Spleen (tissue), 11 donors: Measurements from ENCODE around the gene GAL3ST2. TPM values are rescaled to one million over a fixed set of nuclear protein-coding genes. Genes with fewer than 3 reads are reported as not detected.
A peak's percentile ranks its signal among the peaks of the same experiment; 100 is the strongest.

Source experiments
- DNase-seq: peaks from one replicate; pipeline ENCODE4 v3.0.0-alpha.2; 2020
- H3K27ac ChIP-seq, 8 donors: fragments of 200-600 bp; sonication (generic) in 7 of 8; 1 replicate in 4 of 8; 2 replicates in 4 of 8; pipeline versions ENCODE4 v1.5.0 to v1.8.0; 2016 to 2021; ENCODE audit warnings: inconsistent platforms in 4 of 8, mild to moderate bottlenecking in 4 of 8, moderate library complexity in 1 of 8
- H3K27me3 ChIP-seq, 7 donors: fragments of 200-600 bp; sonication (generic) in 6 of 7; replicated peaks in 1 of 7; 1 replicate in 4 of 7; 2 replicates in 3 of 7; pipeline versions ENCODE4 v1.5.0 to v1.8.0; 2016 to 2021; ENCODE audit warnings: inconsistent platforms in 3 of 7, mild to moderate bottlenecking in 1 of 7
- H3K36me3 ChIP-seq, 6 donors: fragments of 200-600 bp; sonication (generic) in 5 of 6; 1 replicate in 4 of 6; 2 replicates in 2 of 6; pipeline versions ENCODE4 v1.5.0 to v1.8.0; 2016 to 2021; ENCODE audit warnings: inconsistent platforms in 2 of 6
- H3K4me1 ChIP-seq, 6 donors: fragments of 200-600 bp; sonication (generic) in 5 of 6; 1 replicate in 3 of 6; 2 replicates in 3 of 6; pipeline versions ENCODE4 v1.5.0 to v1.8.0; 2016 to 2021; ENCODE audit warnings: inconsistent platforms in 3 of 6
- H3K4me3 ChIP-seq, 8 donors: fragments of 200-600 bp; sonication (generic) in 7 of 8; 1 replicate in 4 of 8; 2 replicates in 4 of 8; pipeline versions ENCODE4 v1.5.0 to v1.8.0; 2016 to 2021; ENCODE audit warnings: inconsistent platforms in 4 of 8, mild to moderate bottlenecking in 4 of 8, moderate library complexity in 2 of 8
- H3K9me3 ChIP-seq, 8 donors: fragments of 200-600 bp; sonication (generic) in 7 of 8; 1 replicate in 4 of 8; 2 replicates in 4 of 8; pipeline versions ENCODE4 v1.5.0 to v1.8.0; 2016 to 2021; ENCODE audit warnings: inconsistent platforms in 4 of 8
- POLR2A ChIP-seq, 3 donors: fragments of 450-650 bp; IDR thresholded peaks; one replicate each; pipeline ENCODE4 v1.5.1; 2017; ENCODE audit warnings: antibody characterized with exemption in 3 of 3, mild to moderate bottlenecking in 1 of 3
- POLR2AphosphoS5 ChIP-seq, 3 donors: sonication (generic); formaldehyde crosslinking; IDR thresholded peaks; one replicate each; pipeline ENCODE4 v1.5.1; 2017; ENCODE audit warnings: antibody characterized with exemption in 3 of 3
- WGBS, 5 donors: extraction: QIAGEN DNeasy Blood & Tissue Kit in 3 of 5; methylation state at CpG; one replicate each; pipeline versions ENCODE4 v1.1.5 to v1.1.7; 2013 to 2018; 5-methylcytosine and 5-hydroxymethylcytosine counted together
- intact Hi-C: fragments of 100-400 bp; cut with DNase I; formaldehyde crosslinking; loops from one replicate; pipeline ENCODE4 v1.15.0; 2023; ENCODE audit warnings: low total_unique reads
- polyA plus RNA-seq, 3 donors: library from polyadenylated mRNA; stranded (reverse); fragments of 200-250 nt; gene quantifications; one replicate each; pipeline ENCODE4 v1.2.1, GENCODE V29; 2013
- total RNA-seq, 7 donors: library from RNA; depleted of rRNA in 3 of 7; stranded (reverse); fragments of >200 nt in 3 of 7; fragmentation: NEBNext Ultra II Directional in 4 of 7; extraction: Animal tissue kit (Norgen Biotek cat#: 25700) in 4 of 7; gene quantifications; one replicate each; pipeline versions ENCODE4 v1.1.0 to v1.2.1, GENCODE V29; 2016 to 2021
- TF ChIP-seq, protein P1 (sequence below), 11 experiments: fragments of 200-600 bp in 7 of 11; fragments of 450-650 bp in 4 of 11; sonication (generic) in 4 of 11; IDR thresholded peaks in 8 of 11; conservative IDR thresholded peaks in 3 of 11; 1 replicate in 7 of 11; 2 replicates in 4 of 11; pipeline versions ENCODE4 v1.4.0 to v1.8.0; 2016 to 2021; ENCODE audit warnings: antibody characterized with exemption in 11 of 11, inconsistent platforms in 4 of 11, mild to moderate bottlenecking in 1 of 11
- donor health status: healthy with polysubstance abuse.
- donor health status: DM: no; HTN: no; CAD: no; lungs with moderate emphysema.
- donor health status: DM: no; HTN: no; CAD: no.
- donor health status: Bipolar disorder and iron deficiency.
- donor health status: healthy.
- donor health status: DM: no; HTN: no; CAD: no.
- donor health status: DM: yes; HTN: yes; CAD: no.

Gene GAL3ST2
- total and polyA plus RNA-seq, 10 donors: 0.25 to 0.85 TPM; not detected in 8

GRCh38 chr2:241797441-241798080, 20.9 kb downstream of the GAL3ST2 start:
- TF ChIP-seq POLR2AphosphoS5 (IDR thresholded peaks at IDR 0.05): no peak
- TF ChIP-seq, protein P1, sequence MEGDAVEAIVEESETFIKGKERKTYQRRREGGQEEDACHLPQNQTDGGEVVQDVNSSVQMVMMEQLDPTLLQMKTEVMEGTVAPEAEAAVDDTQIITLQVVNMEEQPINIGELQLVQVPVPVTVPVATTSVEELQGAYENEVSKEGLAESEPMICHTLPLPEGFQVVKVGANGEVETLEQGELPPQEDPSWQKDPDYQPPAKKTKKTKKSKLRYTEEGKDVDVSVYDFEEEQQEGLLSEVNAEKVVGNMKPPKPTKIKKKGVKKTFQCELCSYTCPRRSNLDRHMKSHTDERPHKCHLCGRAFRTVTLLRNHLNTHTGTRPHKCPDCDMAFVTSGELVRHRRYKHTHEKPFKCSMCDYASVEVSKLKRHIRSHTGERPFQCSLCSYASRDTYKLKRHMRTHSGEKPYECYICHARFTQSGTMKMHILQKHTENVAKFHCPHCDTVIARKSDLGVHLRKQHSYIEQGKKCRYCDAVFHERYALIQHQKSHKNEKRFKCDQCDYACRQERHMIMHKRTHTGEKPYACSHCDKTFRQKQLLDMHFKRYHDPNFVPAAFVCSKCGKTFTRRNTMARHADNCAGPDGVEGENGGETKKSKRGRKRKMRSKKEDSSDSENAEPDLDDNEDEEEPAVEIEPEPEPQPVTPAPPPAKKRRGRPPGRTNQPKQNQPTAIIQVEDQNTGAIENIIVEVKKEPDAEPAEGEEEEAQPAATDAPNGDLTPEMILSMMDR (IDR thresholded peaks at IDR 0.05 in 8 of 11, conservative IDR thresholded peaks at IDR 0.05 in 3 of 11): no peak
- 83 to 90% (median 85%) methylated on average over 15 to 19 of the region's 19 CpGs for WGBS, 5 donors
- Histone ChIP-seq H3K27ac (no peak overlapping the region), H3K4me1 (peaks cover 0 to under 1% (median 0%) of the 10 kb centered on the region in 6 donors), H3K27me3 (peaks cover 0 to 9% (median 0%) of the 10 kb centered on the region in 7 donors), H3K9me3 (no peaks in the 10 kb centered on the region), H3K4me3 (no peak overlapping the region), H3K36me3 (no peaks in the 10 kb centered on the region)
- intact Hi-C loops: no loop called here
- peak; percentile 62 for DNase-seq

- WGBS, 5 donors: 82 to 89% (median 86%) methylated on average over 5 to 14 of the region's 14 CpGs
- peaks cover 0 to 15% (median 6%) of the 10 kb centered on the region in 7 donors for H3K27me3 ChIP-seq
- DNase-seq: peak; percentile 69
These were observed 21.5 kb downstream of the GAL3ST2 start for GRCh38 chr2:241798081-241798630.

GRCh38 chr2:241798631-241799521, 22.3 kb downstream of the GAL3ST2 start:
- TF ChIP-seq POLR2AphosphoS5 (IDR thresholded peaks at IDR 0.05) (no peak), POLR2A (IDR thresholded peaks at IDR 0.05) (no peak)
- TF ChIP-seq, protein P1 (IDR thresholded peaks at IDR 0.05 in 8 of 11, conservative IDR thresholded peaks at IDR 0.05 in 3 of 11): no peak
- Histone ChIP-seq H3K4me3 (no peak overlapping the region), H3K9me3 (no peaks in the 10 kb centered on the region), H3K27ac (no peak overlapping the region), H3K4me1 (peaks cover 5 to 14% (median 11%) of the 10 kb centered on the region in 6 donors), H3K36me3 (no peaks in the 10 kb centered on the region), H3K27me3 (peaks cover 0 to 22% (median 13%) of the 10 kb centered on the region in 7 donors)
- intact Hi-C loops: no loop called here
- WGBS, 5 donors: 82 to 88% (median 86%) methylated on average over 10 to 21 of the region's 21 CpGs
- DNase-seq: peak; percentile 64

More at GRCh38 chr2:241798081-241798630, 21.5 kb downstream of the GAL3ST2 start:
- no peak overlapping the region for H3K27ac ChIP-seq
- no peak for TF ChIP-seq POLR2AphosphoS5 (IDR thresholded peaks at IDR 0.05)
- no peak for TF ChIP-seq POLR2A (IDR thresholded peaks at IDR 0.05)
- TF ChIP-seq, protein P1 (IDR thresholded peaks at IDR 0.05 in 8 of 11, conservative IDR thresholded peaks at IDR 0.05 in 3 of 11): no peak
- peaks cover 0 to 7% (median 4%) of the 10 kb centered on the region in 6 donors for H3K4me1 ChIP-seq
- intact Hi-C loops: no loop called here
- no peaks in the 10 kb centered on the region for H3K36me3 ChIP-seq
- H3K9me3 ChIP-seq: no peaks in the 10 kb centered on the region
- no peak overlapping the region for H3K4me3 ChIP-seq
